IMR-90 (cell line): ENCODE results near the gene C2CD4D. TPM values are rescaled to one million over a fixed set of nuclear protein-coding genes. Genes with fewer than 3 reads are reported as not detected.
A peak's percentile ranks its signal among the peaks of the same experiment; 100 is the strongest.

Experiments
- ATAC-seq: fragments of 200-7000 bp; cut with Tn5 transposase; 2 replicates; pipeline ENCODE4 v1.9.1; 2020; ENCODE audit warnings: low read depth, mild to moderate bottlenecking, moderate library complexity
- Bru-seq: library from RNA; stranded (reverse); fragments of 400-500 nt; gene quantifications from one replicate; lab custom pipeline; 2021; lab: Mats Ljungman, UMichigan
- BruChase-seq, 2 experiments: library from RNA; stranded (reverse); fragments of 400-500 nt; gene quantifications; one replicate each; lab custom pipeline; 2021; lab: Mats Ljungman, UMichigan
- BruUV-seq: library from RNA; stranded (reverse); fragments of 400-500 nt; replicated peaks from 2 replicates; lab custom pipeline; 2021; lab: Mats Ljungman, UMichigan
- CTCF ChIA-PET: fragments of 300-600 bp; formaldehyde crosslinking; extraction: SDS; loops from one replicate; lab custom pipeline; 2021; ENCODE audit warnings: antibody characterized with exemption; lab: Yijun Ruan, JAX
- POLR2A ChIA-PET: fragments of 300-600 bp; sonication (Branson Sonifier 250); formaldehyde crosslinking; loops from one replicate; lab custom pipeline; 2022; ENCODE audit warnings: antibody characterized with exemption; ENCODE audit not compliant: unreplicated experiment; lab: Charles Lee
- DNase-seq: peaks from one replicate; pipeline ENCODE4 v3.0.0; 2013
- H2AFZ ChIP-seq: replicated peaks from 2 replicates; pipeline ENCODE3; 2013; ENCODE audit warnings: low read length, mild to moderate bottlenecking; ENCODE audit not compliant: poor library complexity
- H2AK5ac ChIP-seq: 2 replicates; pipeline ENCODE4 v1.6.1; 2013; ENCODE audit warnings: low read depth, low read length, inconsistent platforms
- H2AK9ac ChIP-seq: replicated peaks from 2 replicates; pipeline ENCODE3; 2013; ENCODE audit warnings: mild to moderate bottlenecking, low read depth, low read length, moderate library complexity; ENCODE audit not compliant: poor library complexity
- H2BK120ac ChIP-seq: 2 replicates; pipeline ENCODE4 v1.6.1; 2013; ENCODE audit warnings: low read depth, low read length, inconsistent platforms
- H2BK15ac ChIP-seq: 3 replicates; pipeline ENCODE4 v1.6.1; 2013; ENCODE audit warnings: low read depth, low read length, inconsistent platforms
- H2BK20ac ChIP-seq: 2 replicates; pipeline ENCODE4 v1.6.1; 2013; ENCODE audit warnings: low read depth, mild to moderate bottlenecking, inconsistent platforms, low read length, moderate library complexity
- H2BK5ac ChIP-seq: 2 replicates; pipeline ENCODE4 v1.6.1; 2013; ENCODE audit warnings: mild to moderate bottlenecking, low read depth, low read length, inconsistent platforms; ENCODE audit not compliant: poor library complexity, severe bottlenecking
- H3K14ac ChIP-seq: replicated peaks from 2 replicates; pipeline ENCODE4 v1.6.1; 2013; ENCODE audit warnings: low read depth, low read length, inconsistent platforms
- H3K18ac ChIP-seq: 2 replicates; pipeline ENCODE4 v1.6.1; 2013; ENCODE audit warnings: low read depth, low read length, control low read depth
- H3K23ac ChIP-seq: 2 replicates; pipeline ENCODE4 v1.6.1; 2013; ENCODE audit warnings: low read depth, low read length, inconsistent platforms
- H3K27ac ChIP-seq: 2 replicates; pipeline ENCODE4 v1.5.1; 2013; ENCODE audit warnings: mild to moderate bottlenecking, control low read depth, low read length; ENCODE audit not compliant: insufficient read depth
- H3K27me3 ChIP-seq: 2 replicates; pipeline ENCODE4 v1.6.1; 2013; ENCODE audit warnings: low read length; ENCODE audit not compliant: control insufficient read depth, insufficient read depth
- H3K36me3 ChIP-seq: 2 replicates; pipeline ENCODE4 v1.6.1; 2013; ENCODE audit warnings: low read length, mixed read lengths; ENCODE audit not compliant: control insufficient read depth, insufficient read depth
- H3K4ac ChIP-seq: 2 replicates; pipeline ENCODE4 v1.6.1; 2013; ENCODE audit warnings: low read depth, low read length, inconsistent platforms
- H3K4me1 ChIP-seq: 2 replicates; pipeline ENCODE4 v1.6.1; 2013; ENCODE audit warnings: low read length, mixed read lengths; ENCODE audit not compliant: control insufficient read depth, insufficient read depth
- H3K4me2 ChIP-seq: 2 replicates; pipeline ENCODE4 v1.6.1; 2013; ENCODE audit warnings: low read depth, mild to moderate bottlenecking, control low read depth, low read length, moderate library complexity
- H3K4me3 ChIP-seq: 2 replicates; pipeline ENCODE4 v1.5.1; 2013; ENCODE audit warnings: low read depth, mild to moderate bottlenecking, control low read depth, low read length, moderate library complexity; ENCODE audit not compliant: insufficient read depth
- H3K56ac ChIP-seq: 2 replicates; pipeline ENCODE4 v1.6.1; 2013; ENCODE audit warnings: low read length, inconsistent platforms; ENCODE audit not compliant: insufficient read depth; ENCODE audit errors: extremely low read depth
- H3K79me1 ChIP-seq, 2 experiments: 2 replicates each; pipeline ENCODE4 v1.6.1; 2013; ENCODE audit warnings: low read length in 2 of 2, inconsistent platforms in 1 of 2, low read depth in 1 of 2
- H3K9ac ChIP-seq: 2 replicates; pipeline ENCODE4 v1.6.1; 2013; ENCODE audit warnings: low read depth, low read length, control low read depth
- H3K9me1 ChIP-seq: 2 replicates; pipeline ENCODE4 v1.6.1; 2013; ENCODE audit warnings: low read length, inconsistent platforms; ENCODE audit not compliant: insufficient read depth
- H3K9me3 ChIP-seq: 2 replicates; pipeline ENCODE4 v1.6.1; 2013; ENCODE audit warnings: low read length; ENCODE audit not compliant: control insufficient read depth, insufficient read depth
- H4K20me1 ChIP-seq: 2 replicates; pipeline ENCODE4 v1.6.1; 2013; ENCODE audit warnings: low read length, inconsistent platforms; ENCODE audit not compliant: insufficient read depth
- H4K5ac ChIP-seq: 2 replicates; pipeline ENCODE4 v1.6.1; 2013; ENCODE audit warnings: mild to moderate bottlenecking, low read depth, low read length, control low read depth
- H4K8ac ChIP-seq, 2 experiments: 2 replicates each; pipeline ENCODE4 v1.6.1; 2013; ENCODE audit warnings: low read depth in 2 of 2, low read length in 2 of 2, control low read depth in 1 of 2, inconsistent platforms in 1 of 2
- H4K91ac ChIP-seq: 2 replicates; pipeline ENCODE4 v1.6.1; 2013; ENCODE audit warnings: low read depth, low read length, inconsistent platforms; ENCODE audit not compliant: insufficient read depth
- CEBPB ChIP-seq: IDR thresholded peaks from 2 replicates; pipeline ENCODE4 v1.6.1; 2012; ENCODE audit warnings: low read depth, low read length, improper control_type of control experiment
- CHD1 ChIP-seq: IDR thresholded peaks from 2 replicates; pipeline ENCODE4 v1.6.1; 2012; ENCODE audit warnings: low read depth, low read length, improper control_type of control experiment
- CTCF ChIP-seq: conservative IDR thresholded peaks from 2 replicates; pipeline ENCODE4 v1.5.1; 2012; ENCODE audit warnings: mild to moderate bottlenecking, low read depth, low read length, improper control_type of control experiment
- ELK1 ChIP-seq: fragments of 150-350 bp; IDR thresholded peaks from 2 replicates; pipeline ENCODE4 v1.6.1; 2016; ENCODE audit warnings: low read depth, mild to moderate bottlenecking, low read length, moderate library complexity, borderline replicate concordance
- FOS ChIP-seq: fragments of 150-350 bp; IDR thresholded peaks from 2 replicates; pipeline ENCODE4 v1.6.1; 2016; ENCODE audit warnings: low read depth, low read length
- MAZ ChIP-seq: IDR thresholded peaks from 2 replicates; pipeline ENCODE4 v1.6.1; 2012; ENCODE audit warnings: low read depth, mild to moderate bottlenecking, low read length, improper control_type of control experiment, moderate library complexity, borderline replicate concordance
- SMC3 ChIP-seq: fragments of 150-350 bp; IDR thresholded peaks from 2 replicates; pipeline ENCODE4 v1.6.1; 2016; ENCODE audit warnings: low read depth, mild to moderate bottlenecking, antibody characterized with exemption, low read length, moderate library complexity
- WGBS, 2 experiments: methylation state at CpG; one replicate each; pipeline versions ENCODE4 v1.1.5 to v1.1.7; 2013; ENCODE audit warnings: missing lambda C conversion rate in 2 of 2; ENCODE audit not compliant: insufficient read length in 1 of 2; ENCODE audit errors: extremely low coverage in 2 of 2; 5-methylcytosine and 5-hydroxymethylcytosine counted together
- dilution Hi-C: fragments of 300-500 bp; cut with HindIII; formaldehyde crosslinking; loops from one replicate; pipeline ENCODE4 v1.14.3; 2018; ENCODE audit warnings: low sequenced_read_pairs; ENCODE audit not compliant: unreplicated experiment
- in situ Hi-C: fragments of 300-500 bp; cut with MboI; formaldehyde crosslinking; loops from 3 replicates; pipeline ENCODE4 v1.14.3; 2019; ENCODE audit warnings: low sequenced_read_pairs, inconsistent platforms, mixed read lengths
- intact Hi-C: fragments of 100-400 bp; cut with micrococcal nuclease; formaldehyde crosslinking; loops from 2 replicates; pipeline ENCODE4 v1.10.0; 2022
- long read RNA-seq: library from polyadenylated mRNA; unstranded; transcript quantifications from one replicate; pipeline ENCODE4 v2.0.0, GENCODE V29; 2021; ENCODE audit not compliant: unreplicated experiment
- polyA plus RNA-seq, 3 experiments: library from polyadenylated mRNA; depleted of rRNA; stranded (reverse); fragments of >200 nt; gene quantifications; 2 replicates each; pipeline ENCODE4 v1.2.3, GENCODE V29; 2012; ENCODE audit warnings: low replicate concordance in 1 of 3
- total RNA-seq: library from RNA; depleted of rRNA; stranded (reverse); fragments of >200 nt; gene quantifications from 2 replicates; pipeline ENCODE4 v1.2.3, GENCODE V29; 2012; rRNA removed

C2CD4D gene
- total RNA-seq = not detected in 2 replicates
- not detected in 2 replicates for polyA plus RNA-seq (2012; rRNA removed)
- 0.03 TPM in 1 of 2 replicates, not detected in the other for polyA plus RNA-seq (2012; cell fraction: cytosol; rRNA removed)
- not detected in 2 replicates for polyA plus RNA-seq (2012; cell fraction: nucleus; rRNA removed; ENCODE audit: low replicate concordance)
- not detected for Bru-seq, nascent RNA
- BruChase-seq, experiment 1, labeled RNA remaining after a 6-hour chase = percentile 15 among the genes with signal in this experiment
- not detected for BruChase-seq, experiment 2, labeled RNA remaining after a 2-hour chase
- long read RNA-seq = 0 reads

- no peaks in the 10 kb centered on the region for H3K79me1 ChIP-seq
- in situ Hi-C loops = no loop called here
- TF ChIP-seq CTCF = no peak
- no peak for TF ChIP-seq CEBPB
- no peak for TF ChIP-seq MAZ
- TF ChIP-seq ELK1 = no peak
- no peak for TF ChIP-seq FOS
- TF ChIP-seq SMC3 = no peak
- TF ChIP-seq CHD1 = no peak
- DNase-seq = no peak
- no peak within 1 kb of the TSS for H4K5ac ChIP-seq
- peaks cover 55% of the 10 kb centered on the region for H3K27me3 ChIP-seq
- H3K9me1 ChIP-seq = no peaks in the 10 kb centered on the region
- H2BK20ac ChIP-seq = no peak within 1 kb of the TSS
- peak within 1 kb of the TSS; percentile 10; the same call in 1 of the 2 replicates for H3K4me2 ChIP-seq
- ATAC-seq = no peak
- peak within 1 kb of the TSS; percentile 86 for H2AFZ ChIP-seq
- H2AK5ac ChIP-seq = no peak within 1 kb of the TSS
- H3K14ac ChIP-seq = no peak within 1 kb of the TSS
- H2BK120ac ChIP-seq = no peak within 1 kb of the TSS
- H2BK5ac ChIP-seq = no peak within 1 kb of the TSS
- CTCF ChIA-PET = no interaction called here
- H3K56ac ChIP-seq = no peak within 1 kb of the TSS
- H4K8ac ChIP-seq = no peak within 1 kb of the TSS
- POLR2A ChIA-PET = no interaction called here
- peak within 1 kb of the TSS; percentile 25 for H2AK9ac ChIP-seq
- no peak within 1 kb of the TSS for H2BK15ac ChIP-seq
- H3K9me3 ChIP-seq = no peaks in the 10 kb centered on the region
- H3K9ac ChIP-seq = no peak within 1 kb of the TSS
- no peak within 1 kb of the TSS for H3K18ac ChIP-seq
- WGBS, 2 experiments = 12% methylated on average over 18 of the region's 47 CpGs; no CpG with 5 or more reads in 1 of the 2 experiments
- H3K4me1 ChIP-seq = no peaks in the 10 kb centered on the region; the same call in 1 of the 2 replicates
- intact Hi-C loops = loop anchor here (5.0 to 10.0 kb wide), 2 partner anchors 77 to 295 kb away; partner anchors contain the start of genes MRPL9 and TUFT1
- H3K4me3 ChIP-seq = peak within 1 kb of the TSS; percentile 36; the same call in 1 of the 2 replicates
- H3K23ac ChIP-seq = no peak within 1 kb of the TSS
- H3K4ac ChIP-seq = no peak within 1 kb of the TSS
- no peak within 1 kb of the TSS for H3K27ac ChIP-seq
- BruUV-seq = no TSS peak
- H4K91ac ChIP-seq = no peak within 1 kb of the TSS
- no peaks in the 10 kb centered on the region for H3K36me3 ChIP-seq
- dilution Hi-C loops = no loop called here
- H4K20me1 ChIP-seq = no peaks in the 10 kb centered on the region
These were observed at the start of gene C2CD4D for GRCh38 chr1:151839457-151840403. Gene C2CD4D (minus strand): TSS chr1:151839820. CDS start chr1:151838989, 831 bp downstream.
